GM12878 (cell line): ENCODE measurements around the gene NFYC.

Source experiments
- RAD51 ChIP-seq: fragments of 450-650 bp; IDR thresholded peaks from 2 replicates; pipeline ENCODE4 v1.6.1; 2016; ENCODE audit warnings: moderate library complexity, mild to moderate bottlenecking, inconsistent platforms
- TBL1XR1 ChIP-seq: IDR thresholded peaks from 2 replicates; pipeline ENCODE4 v1.6.1; 2012; ENCODE audit warnings: low read depth, low read length, improper control_type of control experiment

DNA sequence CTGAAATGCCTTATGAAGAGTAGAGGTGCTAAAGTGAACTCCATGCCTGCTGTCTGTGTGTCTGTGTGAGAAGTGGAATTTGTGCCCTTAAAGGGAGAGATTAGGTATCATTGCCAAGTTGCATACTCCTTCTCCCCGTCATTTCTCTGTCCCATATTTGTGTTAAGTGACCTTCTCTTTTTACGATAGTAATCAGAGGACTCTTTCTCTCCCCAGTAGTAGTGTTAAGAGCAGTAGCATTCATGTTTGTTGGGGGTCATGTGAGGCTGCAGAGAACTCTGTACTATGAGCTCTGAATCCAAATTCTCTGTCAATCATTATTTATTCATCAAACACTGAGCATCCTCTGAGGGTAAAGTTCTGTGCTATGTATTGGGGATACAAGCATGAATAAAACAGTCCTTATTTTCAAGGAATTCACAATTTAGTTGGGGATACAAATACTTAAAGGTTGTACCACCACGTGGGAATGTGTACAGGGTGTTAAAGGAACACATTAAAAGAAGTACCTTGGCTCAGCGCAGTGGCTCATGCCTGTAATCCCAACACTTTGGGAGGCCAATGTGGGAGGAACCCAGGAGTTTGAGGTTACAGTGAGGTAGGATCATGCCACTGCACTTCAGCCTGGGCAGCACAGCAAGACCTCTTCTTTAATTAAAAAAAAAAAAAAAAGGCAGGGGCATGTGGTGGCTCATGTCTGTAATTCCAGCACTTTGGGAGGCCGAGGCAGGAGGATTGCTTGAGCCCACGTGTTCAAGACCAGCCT is 67.3 kb downstream of the NFYC start:
- TF ChIP-seq TBL1XR1 (no peak), RAD51 (no peak)
